ENCODE measurements around the gene MDH1B.
A peak's percentile ranks its signal among the peaks of the same experiment; 100 is the strongest.

Gene MDH1B

DNA sequence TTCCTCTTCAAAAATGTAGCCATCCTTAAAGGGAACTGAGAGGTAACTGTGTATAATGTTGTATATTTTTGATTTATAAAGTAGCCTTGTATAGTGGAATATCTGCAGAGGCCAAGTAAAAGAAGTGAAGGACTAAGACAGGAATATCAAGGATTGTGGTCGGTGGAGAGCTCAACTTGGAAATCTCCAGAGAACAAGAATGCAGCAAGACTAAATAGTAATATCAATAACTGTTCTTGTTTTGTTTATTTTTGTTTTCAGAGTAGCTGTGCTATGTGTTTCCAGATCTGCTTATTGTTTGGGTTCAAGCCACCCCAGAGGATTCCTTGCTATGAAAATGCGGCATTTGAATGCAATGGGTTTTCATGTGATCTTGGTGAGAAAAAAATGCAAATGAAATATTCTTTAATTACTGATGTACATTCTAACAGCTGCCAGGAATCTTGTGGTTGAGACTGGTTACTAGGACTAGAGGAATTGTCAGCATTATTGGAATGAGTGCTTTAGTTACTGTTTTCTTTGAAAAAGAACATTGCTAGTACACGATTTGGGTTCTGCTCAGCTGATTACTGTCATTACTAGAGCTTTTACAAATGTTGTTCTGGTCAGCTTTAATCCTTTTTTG, 25.3 kb upstream of the MDH1B start:
- TF ChIP-seq CTCF (IDR thresholded peaks at IDR 0.05; ENCODE audit: low read depth, low read length): no peak
- H3K4me3 ChIP-seq (ENCODE audit: low read depth, low read length): no peak overlapping the region

- TF ChIP-seq CTCF (IDR thresholded peaks at IDR 0.05; ENCODE audit: low read depth, low read length): no peak
These were observed 19.6 kb upstream of the MDH1B start for GRCh38 chr2:206784559-206785353.

DNA sequence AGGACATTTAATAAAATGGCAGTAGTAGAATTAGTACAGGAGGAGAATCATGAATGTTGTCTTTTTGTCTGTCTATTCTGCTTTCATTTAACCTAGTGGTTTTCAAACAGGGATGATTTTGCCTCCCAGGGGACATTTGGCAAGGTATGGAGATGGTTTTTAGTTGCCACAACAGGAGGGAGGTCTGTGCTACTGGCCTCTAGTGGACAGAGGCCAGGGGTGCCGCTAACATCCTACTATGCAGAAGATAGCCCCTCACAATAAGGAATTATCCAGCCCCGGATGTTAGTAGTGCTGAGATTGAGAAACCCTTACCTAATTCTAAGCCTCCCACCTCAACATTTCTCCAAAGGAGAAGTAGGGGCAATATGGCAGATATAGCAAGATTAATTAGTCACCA, 18.6 kb upstream of the MDH1B start:
- peak; percentile 56 for TF ChIP-seq CTCF (IDR thresholded peaks at IDR 0.05; ENCODE audit: low read depth, low read length)
- no peak overlapping the region for H3K4me3 ChIP-seq (ENCODE audit: low read depth, low read length)

More at GRCh38 chr2:206784559-206785353, 19.6 kb upstream of the MDH1B start:
- H3K4me3 ChIP-seq (ENCODE audit: low read depth, low read length): no peak overlapping the region

- no peak for TF ChIP-seq CTCF (IDR thresholded peaks at IDR 0.05; ENCODE audit: low read depth, low read length)
- H3K4me3 ChIP-seq (ENCODE audit: low read depth, low read length): no peak overlapping the region
These were observed 15.5 kb upstream of the MDH1B start for GRCh38 chr2:206780671-206781070.

GRCh38 chr2:206776432-206776831, 11.3 kb upstream of the MDH1B start:
- TF ChIP-seq CTCF (IDR thresholded peaks at IDR 0.05; ENCODE audit: low read depth, low read length): no peak
- no peak overlapping the region for H3K4me3 ChIP-seq (ENCODE audit: low read depth, low read length)

- TF ChIP-seq CTCF (IDR thresholded peaks at IDR 0.05; ENCODE audit: low read depth, low read length): no peak
These were observed 9.7 kb upstream of the MDH1B start for GRCh38 chr2:206774871-206775270.

More at GRCh38 chr2:206774871-206775270, 9.7 kb upstream of the MDH1B start:
- H3K4me3 ChIP-seq (ENCODE audit: low read depth, low read length): no peak overlapping the region
